ENCODE data around the gene USP10.
"Not testable (repeated sequence)": the region's sequence is repeated elsewhere in the genome, so short reads cannot be mapped to it uniquely, and the experiment has no call there.

Gene USP10

DNA sequence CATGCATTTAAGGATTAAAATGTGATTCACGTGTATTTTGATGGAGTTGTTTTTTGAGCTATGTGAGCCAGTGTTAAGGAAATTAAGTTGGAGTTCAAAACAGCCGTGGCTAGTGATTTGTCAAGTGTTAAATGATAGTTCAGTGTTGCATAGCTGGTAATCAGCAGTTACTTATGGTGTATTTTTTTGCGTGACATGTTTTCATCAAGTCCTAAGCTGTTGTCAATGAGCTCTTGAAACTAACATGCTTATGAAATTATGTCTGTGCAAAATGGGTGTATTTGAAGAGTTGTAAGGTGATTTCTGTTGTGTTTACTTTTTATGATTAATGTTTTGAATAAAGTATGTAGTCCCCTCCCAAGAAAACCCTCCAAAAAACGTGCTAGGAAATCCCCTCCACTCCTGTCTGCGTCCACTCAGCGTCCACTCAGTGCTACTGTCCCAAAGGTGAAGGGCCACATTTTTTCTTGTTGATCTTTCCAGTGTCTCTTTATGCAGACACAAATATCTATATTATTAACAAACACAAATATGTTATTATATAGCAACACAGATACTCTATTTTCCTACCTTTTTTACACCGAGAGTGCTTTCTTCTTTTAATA, 30.0 kb downstream of the USP10 start:
- DNase-seq = no peak

DNA sequence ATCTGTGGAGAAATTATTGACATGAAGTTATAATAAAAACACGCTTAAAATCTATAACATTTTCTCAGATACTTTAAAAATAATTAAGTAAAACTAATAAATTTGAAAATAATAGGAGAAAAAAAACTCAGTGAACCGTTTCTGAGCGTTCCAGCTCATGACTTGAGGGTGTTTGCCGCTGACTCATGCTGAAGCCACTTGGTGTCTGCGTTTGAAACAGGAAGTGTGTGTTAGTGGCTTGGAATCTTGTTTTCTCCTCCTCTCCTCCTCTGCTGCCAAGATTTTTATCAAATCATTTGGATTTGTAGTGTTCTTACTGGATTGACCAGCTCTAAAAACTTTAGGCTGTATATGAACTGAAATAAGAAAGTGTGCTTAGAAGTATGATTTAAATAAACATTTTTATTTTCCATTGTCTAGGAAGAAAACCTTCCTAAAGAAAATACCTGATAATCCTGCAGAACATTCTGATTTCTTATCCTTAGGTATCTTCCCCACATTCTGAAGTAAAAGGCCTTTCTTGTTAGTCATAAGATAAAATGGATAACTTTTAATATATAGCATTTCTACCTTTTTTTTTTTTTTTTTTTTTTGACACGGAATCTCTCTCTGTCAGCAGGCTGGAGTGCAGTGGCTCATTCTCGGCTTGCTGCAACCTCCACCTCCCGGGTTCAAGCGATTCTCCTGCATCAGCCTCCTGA, 30.8 kb downstream of the USP10 start:
- peak; percentile 50 for DNase-seq

DNA sequence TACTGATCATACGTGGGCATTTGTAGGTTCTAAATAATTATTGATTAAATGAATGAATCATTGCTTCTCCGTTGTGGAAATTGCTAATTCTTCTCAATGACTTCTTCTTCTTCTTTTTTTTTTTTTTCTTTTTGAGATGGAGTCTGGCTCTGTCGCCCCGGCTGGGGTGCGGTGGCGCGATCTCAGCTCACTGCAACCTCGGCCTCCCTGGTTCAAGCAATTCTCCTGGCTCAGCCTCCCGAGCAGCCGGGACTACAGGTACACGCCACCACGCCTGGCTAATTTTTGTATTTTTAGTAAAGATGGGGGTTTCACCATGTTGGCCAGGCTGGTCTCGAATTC, 32.5 kb downstream of the USP10 start:
- not testable (repeated sequence) for DNase-seq

DNA sequence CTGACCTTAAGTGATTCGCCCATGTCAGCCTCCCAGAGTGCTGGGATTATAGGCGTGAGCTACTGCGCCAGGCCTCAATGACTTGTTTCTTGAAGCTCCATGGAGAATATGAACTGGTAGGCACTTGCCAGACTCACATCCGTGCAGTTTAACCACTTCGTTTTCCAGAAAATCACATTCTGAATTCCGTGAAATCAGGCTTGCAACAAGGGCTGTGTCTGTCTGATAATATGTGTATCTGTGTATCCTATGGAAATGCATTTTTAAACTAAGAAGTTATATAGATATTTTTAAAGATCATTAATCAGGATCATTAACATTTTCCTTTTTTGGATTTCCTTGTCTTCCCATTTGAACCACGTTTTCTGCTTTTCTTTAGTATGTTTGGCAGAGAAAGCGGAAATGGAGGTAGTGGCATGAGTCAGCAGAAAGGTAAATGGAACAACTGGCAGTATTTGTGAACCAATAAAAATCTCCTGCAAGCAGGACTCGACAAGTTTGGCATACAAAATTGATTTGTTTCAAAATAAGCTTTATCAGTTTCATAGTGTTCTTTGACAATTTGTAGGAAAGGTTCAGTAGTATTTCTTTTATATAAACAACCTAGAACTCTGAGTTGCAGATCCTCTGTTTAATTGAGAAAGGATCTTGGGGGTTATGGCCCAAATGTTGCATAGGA, 33.0 kb downstream of the USP10 start:
- DNase-seq = no peak

DNA sequence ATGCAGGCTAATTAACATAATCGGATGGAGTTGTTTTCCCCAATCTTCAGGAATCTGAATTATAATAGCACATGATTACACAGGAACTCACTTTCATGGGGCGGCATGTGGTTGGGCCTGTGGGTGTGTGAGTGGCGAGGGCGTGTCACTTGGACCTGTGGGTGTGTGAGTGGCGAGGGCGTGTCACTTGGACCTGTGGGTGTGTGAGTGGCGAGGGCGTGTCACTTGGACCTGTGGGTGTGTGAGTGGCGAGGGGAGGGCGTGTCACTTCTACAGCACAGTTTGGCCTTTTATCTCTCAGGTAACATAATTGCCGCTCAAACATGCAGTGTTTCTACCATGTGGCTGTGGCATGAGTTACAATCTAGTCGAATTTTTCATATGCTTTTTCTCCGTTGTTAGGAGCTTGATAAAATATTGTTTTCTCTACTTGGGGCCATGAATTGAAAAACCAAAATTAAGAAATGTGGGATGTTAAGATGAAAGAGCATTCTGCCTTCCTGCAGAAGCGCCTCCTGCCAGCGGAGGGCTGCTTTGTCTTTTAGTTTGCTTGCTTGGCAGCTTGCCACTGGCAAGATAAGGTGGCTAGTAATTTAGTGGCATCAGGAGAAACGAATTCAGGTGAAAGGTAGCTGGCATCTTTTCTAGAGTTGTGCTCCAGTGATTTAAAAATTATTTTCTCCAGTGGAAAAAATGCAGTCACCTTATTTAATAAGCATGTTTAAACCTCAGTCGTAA, 36.2 kb downstream of the USP10 start:
- DNase-seq = peak; percentile 86

DNA sequence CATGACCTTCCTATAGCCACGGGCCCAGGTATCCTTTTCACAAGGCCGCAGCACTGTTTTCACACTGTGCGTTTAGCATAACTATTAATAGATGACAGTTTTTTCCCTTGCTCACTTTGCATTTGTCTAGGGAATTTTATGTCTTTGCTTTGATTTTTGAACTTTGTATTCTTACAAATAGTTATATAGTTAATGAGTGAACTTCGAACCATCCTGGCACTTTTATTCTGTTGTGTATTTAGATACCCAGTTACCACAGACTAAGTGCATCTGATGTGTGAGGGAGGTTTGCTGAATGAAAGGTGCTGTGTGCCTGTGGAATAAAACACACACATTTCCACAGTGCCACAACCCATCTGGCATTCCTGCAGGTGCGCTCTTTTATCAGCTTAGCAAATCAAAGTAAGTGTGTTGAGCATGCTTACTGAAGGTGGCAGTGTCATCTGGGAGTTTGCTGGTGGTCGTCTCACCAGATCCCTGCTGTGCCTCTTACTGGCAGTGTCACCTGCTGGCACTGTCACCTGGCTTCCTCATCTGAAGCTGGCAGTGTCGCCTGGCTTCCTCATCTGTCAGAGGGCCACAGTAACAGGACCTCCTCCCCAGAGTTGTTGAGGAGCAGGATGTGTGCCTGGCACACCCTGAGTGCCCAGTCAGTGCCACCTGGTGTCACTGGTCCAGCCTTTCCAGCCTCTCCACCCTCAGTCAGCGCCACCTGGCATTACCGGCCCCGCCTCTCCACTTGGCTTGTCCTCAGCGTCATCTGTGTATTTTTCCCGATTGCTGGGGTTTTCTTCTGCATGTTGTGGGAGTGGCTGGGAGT, 37.6 kb downstream of the USP10 start:
- DNase-seq = peak; percentile 69

DNA sequence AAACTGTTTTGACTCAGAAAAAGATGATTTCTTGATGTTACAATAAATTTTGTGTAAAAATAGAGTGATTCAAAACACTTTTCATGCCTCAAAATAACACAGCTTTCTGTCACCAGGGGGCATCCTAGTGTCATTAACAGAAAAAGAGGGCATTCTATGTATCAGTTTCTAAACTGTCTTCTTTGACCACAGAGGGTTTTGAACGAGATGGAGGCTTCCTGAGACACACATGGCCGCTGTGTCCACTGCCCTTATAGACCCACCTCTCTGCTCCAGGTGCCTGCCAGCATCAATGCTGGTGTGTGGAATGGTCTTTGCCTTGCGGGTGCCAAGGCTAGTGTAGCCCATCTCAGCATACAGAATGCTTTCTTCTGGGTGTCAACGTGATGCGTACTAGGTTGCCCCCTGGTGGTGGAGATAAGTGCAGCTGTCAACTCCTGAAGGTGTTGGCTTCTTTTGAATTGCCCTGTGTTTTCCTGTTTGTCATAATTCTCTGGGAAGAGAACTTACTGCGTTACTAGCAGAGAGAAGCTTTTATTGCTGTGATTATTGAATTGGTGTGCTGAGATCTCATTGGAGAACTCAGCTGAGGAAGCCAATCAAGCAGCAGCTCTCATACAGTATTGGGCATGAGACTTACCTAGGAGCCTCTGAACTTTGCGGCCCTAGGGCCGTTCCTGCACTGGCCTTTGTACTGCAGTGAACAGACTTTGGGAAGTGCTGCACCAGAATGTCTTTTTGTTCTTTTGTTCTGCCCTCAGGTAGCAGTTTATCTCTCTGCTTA, 38.6 kb downstream of the USP10 start:
- peak; percentile 73 for DNase-seq

DNA sequence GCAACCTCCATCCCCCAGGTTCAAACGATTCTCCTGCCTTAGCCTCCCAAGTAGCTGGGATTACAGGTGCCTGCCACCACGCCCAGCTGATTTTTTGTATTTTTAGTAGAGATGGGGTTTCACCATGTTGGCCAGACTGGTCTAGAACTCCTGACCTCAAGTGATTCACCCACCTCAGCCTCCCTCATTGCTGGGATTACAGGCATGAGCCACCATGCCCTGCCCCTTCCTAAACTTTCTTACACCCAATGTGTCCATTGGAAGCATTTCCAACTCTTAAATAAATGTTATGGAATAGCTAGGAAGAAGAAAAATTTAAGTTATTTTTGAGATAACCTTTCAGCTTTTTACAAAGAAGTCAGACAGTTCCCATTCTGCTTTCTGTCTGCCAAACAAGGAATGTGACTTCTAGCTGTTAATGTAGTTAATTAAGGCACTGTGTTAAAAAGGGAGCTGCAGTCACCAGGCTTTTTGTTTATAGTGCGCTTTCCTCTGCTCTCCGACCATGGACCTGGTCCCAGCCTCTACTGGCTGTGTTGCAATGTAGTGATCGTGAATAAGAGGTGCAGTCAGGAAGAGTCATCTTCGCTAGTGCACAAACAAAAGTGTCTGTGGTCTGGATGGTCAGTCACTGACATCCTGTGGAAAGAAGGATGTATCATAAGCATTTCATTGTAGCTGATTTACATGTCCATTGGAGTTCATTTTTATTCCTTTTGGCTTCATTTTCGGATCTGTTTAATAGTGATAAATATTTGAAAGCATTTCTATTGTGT, 39.7 kb downstream of the USP10 start:
- DNase-seq = no peak

DNA sequence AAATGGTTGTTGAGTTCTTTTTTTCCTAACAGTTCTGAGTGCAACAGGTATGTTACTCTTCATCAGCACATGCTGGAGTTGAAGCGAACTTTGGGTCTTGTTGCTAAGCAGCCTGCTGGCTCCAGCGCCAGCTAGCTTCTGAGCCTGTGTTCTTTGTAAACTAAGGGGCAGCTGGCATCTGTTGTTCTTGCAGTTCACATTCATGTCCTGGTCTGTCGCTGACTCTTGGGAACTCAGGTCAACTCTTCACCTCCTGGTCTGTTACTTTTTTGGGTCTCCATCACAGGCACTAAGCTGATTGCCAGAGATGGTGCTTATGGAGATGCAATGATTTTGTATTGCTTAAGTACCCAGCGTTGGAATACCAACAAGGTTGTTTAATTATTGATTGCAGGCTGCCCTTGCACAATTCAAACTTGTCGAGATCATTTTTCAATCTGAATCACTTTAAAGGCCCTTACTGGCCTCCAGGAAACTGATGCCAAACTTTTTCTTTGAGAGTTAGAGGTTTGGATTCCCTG, 40.9 kb downstream of the USP10 start:
- DNase-seq = peak; percentile 34

DNA sequence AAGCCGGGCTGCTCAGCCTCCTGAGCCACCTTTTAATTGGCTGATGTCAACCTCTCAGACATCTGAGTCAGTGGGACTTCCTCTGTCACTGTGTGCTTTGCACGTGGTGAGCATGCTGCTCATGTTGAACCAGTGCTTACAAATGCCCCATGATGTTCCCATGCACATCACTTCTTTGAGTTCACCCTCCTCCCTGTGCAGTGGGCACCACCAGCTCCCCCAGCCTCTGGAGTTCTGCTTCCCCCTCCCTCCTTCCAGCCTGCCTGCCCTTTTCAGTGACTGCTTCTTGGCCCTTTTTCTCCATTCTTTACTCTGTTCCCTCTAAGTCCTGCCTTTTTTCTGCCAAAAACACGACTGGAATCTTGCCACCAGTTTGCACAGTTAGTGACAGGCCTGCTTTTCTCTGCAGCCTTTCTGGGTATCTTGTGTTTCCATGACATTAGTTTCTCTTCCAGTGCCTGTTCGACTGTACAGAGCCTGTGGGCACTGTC, 41.6 kb downstream of the USP10 start:
- DNase-seq = peak; percentile 10

DNA sequence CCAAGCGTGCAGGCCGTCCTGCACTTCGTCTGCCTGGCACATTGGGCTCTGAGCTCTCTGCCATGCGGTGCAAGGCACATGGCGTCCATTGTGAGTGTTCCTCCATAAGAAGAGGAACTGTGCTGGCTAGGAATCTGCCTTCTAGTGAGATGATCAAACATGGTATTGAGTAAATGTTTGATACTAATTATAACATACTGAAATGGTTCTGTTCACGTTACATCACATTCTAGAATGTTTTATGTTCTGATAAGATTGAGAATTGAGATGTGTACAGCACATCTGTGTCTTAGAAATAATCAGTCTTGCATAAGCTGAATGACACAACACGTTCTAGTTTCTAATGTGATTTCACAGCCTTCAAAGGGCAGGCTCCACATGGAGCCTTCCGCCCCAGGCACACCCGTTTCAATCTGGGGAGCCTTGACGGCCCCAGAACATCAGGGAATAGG, 42.9 kb downstream of the USP10 start:
- no peak for DNase-seq

DNA sequence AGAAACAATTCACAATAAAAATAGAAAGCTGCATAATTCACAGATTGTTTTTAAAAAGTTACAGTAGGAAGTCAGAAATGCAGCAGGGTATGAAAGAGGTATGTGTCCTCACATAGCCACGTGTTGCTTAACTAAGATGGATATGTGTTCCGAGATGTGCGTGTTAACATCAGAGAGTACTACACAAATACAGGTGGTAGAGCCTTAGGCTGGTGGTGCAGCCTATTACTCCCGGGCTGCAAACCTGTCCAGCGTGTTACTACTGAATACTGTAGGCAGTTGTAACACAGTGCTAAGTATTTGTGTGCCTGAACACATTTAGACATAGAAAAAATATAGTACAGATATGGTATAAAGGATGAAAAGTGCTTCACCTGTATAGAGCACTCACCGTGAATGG, 46.4 kb downstream of the USP10 start:
- no peak for DNase-seq

DNA sequence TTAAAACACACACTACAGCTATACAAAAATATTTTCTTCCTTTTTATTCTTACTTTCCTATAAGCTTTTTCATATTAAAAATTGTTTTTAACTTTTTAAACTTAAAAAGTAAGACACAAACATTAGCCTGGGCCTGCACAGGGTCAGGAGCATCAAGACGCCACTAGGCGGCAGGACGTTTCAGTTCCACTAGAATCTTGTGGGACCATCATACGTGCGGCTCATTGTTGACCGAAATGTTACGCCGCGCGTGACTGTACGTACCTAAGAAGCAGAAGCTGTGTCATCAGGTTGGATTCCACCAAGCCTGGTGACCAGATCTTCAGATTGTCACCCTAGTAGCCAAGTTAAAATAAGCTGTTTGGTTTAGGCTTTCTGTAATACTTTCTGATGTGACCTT, 47.1 kb downstream of the USP10 start:
- no peak for DNase-seq

DNA sequence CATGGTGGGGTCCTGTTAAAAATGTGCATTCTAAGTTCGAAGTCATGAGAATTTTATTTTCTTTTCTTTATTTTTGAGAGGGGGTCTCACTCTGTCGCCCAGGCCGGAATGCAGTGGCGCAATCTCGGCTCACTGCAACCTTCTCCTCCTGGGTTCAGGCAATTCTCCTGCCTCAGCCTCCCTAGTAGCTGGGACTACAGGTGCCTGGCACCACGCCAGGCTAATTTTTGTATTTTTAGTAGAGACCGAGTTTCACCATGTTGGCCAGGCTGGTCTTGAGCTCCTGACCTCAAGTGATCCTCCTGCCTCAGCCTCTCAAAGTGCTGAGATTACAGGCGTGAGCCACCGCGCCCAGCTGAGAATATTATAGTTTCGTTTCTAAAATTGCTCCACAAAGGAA, 48.4 kb downstream of the USP10 start:
- not testable (repeated sequence) for DNase-seq

DNA sequence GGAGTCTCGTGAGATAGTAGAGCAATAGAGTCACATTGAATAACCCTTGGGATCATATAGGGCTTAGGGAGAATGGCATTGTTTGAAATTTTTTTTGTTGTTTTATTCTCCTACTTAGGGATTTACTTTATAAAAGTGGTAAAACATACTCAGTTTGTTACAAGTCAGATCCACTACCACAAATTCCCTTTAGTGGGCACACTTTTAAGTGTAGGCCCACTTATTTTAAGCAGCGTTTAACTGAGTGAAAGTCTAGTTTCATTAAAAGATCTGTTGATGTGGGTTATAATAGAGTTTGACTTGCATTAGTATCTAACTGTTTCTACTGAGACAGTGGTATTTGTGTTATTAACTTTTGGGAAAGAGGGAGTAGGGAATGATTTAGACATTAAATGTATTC, 49.3 kb downstream of the USP10 start:
- no peak for DNase-seq

DNA sequence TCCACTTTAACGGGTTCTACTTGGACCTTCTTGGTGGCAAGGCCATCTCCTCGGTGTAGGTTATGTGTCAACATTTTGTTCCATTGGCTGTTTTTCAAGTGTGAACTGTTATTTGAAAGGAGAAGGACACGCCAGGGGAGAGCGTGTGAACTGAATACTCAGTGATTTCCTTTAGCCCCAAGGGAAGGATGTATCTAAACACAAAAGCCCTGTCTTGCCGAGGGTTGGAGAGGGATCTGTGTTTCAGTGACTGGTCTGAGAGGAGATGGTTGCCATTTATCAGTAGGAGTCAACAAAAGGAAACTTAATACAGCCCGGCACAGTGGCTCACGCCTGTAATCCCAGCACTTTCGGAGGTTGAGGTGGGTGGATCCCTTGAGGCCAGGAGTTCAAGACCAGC, 50.0 kb downstream of the USP10 start:
- no peak for DNase-seq

DNA sequence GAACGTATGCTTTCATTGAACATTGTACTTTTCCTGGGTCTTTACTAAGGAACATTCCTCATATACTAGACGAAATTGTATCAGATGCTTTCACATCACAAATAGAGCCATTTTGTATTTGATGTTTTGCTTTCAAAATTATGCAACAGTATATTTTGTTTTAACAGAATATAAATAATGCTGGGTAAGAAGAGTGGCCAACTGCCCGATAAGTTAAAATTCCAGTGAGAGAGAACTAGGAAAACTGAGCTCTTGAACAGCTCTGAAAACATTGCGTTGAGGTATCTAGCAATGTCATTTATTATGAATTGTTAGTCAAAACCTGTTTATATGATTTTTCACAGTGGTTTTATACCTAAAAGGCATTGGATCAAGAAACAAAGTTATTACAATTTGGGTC, 50.8 kb downstream of the USP10 start:
- DNase-seq = no peak

DNA sequence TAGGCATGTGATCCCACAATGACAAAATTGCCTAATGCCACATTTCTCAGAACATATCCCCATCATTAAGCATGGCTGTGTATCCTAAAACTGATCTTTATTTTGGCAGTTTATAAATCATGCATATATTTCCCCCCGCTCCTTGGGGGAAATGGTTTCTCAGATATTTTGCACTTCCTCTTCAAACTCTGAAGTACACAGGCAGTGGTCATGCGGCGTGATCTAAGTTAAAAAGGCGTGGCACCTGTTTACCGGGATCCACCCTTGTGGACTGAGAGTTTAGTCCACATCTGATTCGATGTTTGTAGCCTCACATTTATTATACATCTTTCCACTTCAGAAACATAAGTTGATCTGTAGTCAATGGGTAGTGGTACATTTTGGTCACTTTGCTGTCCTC, 51.4 kb downstream of the USP10 start:
- no peak for DNase-seq

DNA sequence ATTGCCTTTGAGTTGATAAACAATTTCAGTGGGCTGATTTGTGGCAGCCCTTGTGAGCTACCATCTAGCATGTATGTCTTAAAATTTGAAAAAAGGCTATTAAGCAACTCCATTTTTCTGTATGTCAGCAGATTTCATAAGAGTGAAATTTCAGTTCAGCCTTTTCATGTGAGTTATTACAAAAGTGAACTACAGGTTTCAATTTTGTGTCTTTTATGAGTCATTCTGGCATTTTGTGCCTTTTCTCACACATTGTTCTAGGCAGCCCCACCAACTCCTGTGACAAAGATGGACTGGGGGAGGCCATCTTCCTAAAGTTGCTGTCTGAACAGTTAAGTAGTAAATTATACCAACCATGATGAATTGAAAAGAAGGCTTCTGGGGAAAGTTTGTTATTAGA, 52.1 kb downstream of the USP10 start:
- no peak for DNase-seq

DNA sequence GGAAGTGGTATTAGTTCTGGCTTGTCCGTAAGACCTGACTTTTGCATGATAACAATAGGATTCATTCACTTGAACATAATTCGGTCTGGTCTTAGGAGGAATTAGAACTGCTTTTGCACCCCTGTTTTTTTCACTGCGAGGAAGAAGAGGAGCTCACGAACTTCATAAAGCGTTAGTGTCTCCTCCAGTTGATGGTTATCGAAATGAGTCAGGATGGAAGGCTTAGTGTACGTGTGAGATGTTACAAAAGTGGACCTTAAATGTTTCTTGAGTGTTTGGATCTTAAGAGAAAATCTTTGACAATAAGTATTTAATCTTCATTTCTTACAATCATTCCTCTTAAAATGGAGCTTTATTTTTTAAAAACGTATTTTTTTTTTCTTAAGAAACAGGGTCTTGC, 52.8 kb downstream of the USP10 start:
- no peak for DNase-seq
